22Rv1 (cell line): ENCODE data around the gene NOS1AP.

ENCODE experiments used
- ZFX ChIP-seq: fragments of 450-650 bp; IDR thresholded peaks from 2 replicates; pipeline ENCODE4 v1.6.1; 2017; ENCODE audit warnings: antibody characterized with exemption, borderline replicate concordance
- TF ChIP-seq, protein P1 (sequence below): fragments of 450-650 bp; IDR thresholded peaks from 2 replicates; pipeline ENCODE4 v1.5.1; 2017; ENCODE audit warnings: mild to moderate bottlenecking

DNA sequence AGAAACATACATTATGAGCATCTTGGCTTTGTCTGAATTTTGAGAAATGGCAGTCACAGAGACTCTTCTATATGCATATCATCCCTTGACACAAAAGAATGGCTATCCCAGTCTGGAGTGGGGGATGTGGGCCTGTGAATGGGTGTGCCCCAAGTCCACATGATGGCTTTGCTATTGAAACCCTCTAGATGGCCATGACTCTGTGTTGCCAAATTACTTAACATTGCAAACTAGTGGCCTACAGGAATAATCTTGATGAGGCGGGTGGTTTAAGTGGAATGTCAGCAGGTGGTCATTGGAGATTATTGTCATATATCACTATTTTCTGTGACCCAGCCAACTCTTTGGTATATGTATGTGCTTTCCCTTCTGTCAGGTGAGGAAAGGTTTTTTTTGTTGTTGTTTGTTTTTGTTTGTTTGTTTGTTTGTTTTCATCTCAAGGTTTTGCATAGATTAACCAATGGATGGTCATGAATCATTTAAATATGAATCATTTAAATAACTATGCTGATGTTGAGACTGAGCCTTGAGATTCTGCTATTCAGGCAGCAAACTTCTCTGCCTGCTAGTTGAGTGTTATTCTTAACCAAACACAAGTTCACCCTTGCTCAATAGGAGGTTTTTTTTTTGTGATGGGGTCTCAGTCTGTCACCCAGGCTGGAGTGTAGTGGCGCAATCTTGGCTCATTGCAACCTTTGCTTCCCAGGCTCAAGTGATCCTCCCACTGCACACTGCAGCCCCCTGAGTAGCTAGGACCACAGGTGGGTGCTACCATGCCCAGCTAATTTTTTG is 103.0 kb downstream of the NOS1AP start:
- TF ChIP-seq, protein P1, sequence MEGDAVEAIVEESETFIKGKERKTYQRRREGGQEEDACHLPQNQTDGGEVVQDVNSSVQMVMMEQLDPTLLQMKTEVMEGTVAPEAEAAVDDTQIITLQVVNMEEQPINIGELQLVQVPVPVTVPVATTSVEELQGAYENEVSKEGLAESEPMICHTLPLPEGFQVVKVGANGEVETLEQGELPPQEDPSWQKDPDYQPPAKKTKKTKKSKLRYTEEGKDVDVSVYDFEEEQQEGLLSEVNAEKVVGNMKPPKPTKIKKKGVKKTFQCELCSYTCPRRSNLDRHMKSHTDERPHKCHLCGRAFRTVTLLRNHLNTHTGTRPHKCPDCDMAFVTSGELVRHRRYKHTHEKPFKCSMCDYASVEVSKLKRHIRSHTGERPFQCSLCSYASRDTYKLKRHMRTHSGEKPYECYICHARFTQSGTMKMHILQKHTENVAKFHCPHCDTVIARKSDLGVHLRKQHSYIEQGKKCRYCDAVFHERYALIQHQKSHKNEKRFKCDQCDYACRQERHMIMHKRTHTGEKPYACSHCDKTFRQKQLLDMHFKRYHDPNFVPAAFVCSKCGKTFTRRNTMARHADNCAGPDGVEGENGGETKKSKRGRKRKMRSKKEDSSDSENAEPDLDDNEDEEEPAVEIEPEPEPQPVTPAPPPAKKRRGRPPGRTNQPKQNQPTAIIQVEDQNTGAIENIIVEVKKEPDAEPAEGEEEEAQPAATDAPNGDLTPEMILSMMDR, result no peak
- TF ChIP-seq ZFX, result no peak
